GM21528 (cell line): ENCODE data around the gene SDC1.
"Not testable (repeated sequence)": the region's sequence is repeated elsewhere in the genome, so short reads cannot be mapped to it uniquely, and the experiment has no call there.

Experiments used
- ATAC-seq: cut with Tn5 transposase; IDR thresholded peaks from one replicate; pipeline ENCODE4 v1.9.1; 2021; ENCODE audit warnings: mild to moderate bottlenecking, moderate library complexity; ENCODE audit not compliant: unreplicated experiment, low FRiP score

Gene SDC1, protein sequence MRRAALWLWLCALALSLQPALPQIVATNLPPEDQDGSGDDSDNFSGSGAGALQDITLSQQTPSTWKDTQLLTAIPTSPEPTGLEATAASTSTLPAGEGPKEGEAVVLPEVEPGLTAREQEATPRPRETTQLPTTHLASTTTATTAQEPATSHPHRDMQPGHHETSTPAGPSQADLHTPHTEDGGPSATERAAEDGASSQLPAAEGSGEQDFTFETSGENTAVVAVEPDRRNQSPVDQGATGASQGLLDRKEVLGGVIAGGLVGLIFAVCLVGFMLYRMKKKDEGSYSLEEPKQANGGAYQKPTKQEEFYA

DNA sequence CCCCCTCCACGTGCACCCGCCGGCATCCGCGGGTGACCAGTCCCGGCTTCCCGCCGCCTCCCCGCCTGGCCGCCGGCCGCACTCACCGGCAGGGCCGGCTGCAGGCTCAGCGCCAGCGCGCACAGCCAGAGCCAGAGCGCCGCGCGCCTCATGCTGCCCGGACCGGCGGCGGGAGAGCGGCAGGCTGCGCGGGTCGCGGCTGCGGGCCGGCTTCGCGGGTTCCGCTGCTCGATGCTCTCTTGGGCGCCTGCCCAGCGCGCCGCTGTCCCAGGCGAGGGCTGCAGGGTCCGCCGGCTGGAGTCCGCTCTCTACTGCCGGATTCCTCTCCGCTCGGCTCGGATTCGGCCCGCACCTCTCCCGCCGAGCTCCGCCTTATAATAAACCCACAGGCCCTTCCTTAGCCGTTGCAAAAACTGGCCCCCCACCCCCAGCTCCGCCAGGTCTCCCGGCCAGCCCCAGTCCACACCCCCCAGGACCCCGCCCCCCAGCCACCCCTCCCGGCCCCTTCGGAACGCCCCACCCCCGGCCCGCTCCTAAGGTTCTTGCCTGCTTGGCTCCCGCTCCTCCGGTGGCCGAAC, at the start of gene SDC1:
TSS of gene SDC1 (minus strand) at position 415 of the 578 bp plus-strand sequence. CDS start at position 152, 263 bp downstream.
- ATAC-seq, result peak; percentile 32

DNA sequence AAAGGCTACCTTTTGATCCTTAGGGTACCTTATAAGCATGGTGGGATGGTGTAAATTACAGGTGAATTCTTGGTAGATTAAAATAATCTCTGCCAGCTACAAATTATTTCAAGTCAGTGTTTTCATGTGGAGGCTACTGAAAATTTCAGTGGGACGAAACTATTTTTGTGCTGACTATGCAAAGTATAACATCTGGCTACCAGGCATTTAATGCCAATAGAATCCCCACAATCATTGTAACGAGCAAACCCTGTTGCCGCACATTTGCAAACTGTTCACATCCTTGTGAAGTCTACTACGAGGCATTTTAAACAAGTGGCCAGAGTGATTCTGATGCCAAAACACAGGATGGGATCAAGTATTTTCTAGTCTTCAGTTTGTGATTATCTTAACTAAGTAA, 48.1 kb upstream of the SDC1 start:
- ATAC-seq, result no peak

DNA sequence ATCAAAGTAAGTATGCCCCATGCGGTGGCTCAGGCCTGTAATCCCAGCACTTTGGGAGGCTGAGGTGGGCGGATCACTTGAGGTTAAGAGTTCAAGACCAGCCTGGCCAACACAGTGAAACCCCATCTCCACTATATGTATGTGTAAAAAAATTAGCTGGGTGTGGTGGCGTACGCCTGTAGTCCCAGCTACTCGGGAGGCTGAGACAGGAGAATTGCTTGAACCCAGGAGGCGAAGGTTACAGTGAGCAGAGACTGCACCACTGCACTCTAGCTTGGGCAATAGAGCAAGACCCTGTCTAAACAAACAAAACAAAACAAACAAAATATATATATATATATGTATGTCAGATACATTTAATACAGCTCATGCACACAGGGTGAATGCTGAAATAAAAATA, 43.4 kb upstream of the SDC1 start:
- not testable (repeated sequence) for ATAC-seq

DNA sequence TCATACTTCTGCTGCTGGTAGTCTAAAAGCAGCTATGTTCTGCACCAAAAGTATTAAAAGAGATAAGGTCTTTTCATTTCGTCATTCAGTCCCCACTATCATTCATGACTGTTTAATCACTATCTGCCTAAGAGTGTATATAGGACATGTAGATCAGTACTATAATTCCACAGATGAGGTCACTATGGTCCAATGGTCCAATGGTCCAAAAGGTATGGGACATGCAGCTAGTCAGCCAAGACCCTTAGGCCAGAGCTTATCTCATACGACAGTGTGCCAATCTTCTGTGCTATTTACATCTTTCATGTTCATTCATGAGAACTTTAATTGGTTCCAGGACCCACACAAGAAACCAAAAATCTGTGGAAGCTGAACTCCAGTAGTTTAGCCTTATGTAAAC, 42.6 kb upstream of the SDC1 start:
- ATAC-seq, result no peak

DNA sequence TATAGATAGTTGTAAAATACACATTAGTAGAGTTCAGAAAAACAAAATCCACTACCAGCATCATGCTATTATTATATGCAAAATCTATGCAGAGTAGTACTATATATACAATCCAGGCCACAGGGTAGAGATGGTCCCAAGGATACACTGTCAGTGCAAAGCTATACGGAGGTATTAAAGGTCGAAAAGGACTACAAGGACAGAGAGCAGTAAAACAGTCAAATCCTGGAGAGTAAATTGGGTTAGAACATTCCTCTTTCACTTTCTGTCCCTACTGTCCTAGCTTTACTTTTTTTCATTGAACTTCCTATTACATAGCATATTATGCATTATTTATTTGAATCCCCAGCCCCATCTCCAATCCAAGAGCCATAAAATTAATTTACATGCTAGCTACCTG, 39.7 kb upstream of the SDC1 start:
- no peak for ATAC-seq

DNA sequence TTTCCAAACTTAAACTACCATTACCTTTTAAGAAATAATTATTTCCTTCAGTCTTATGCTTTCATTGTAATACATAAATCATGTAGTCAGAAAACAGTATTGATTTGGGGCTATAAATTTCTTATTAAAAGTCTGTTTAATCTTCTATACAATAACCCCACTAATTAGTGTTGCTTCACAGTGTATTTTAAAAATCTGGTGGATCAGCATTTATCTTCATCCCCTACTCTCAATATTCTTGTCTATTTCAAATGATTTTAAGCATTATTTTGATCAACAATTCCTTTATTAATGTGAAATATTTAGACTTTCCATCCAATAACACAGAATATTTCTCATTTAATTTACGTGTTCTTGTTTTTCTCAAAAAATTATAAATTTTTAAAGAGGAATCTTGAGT, 32.5 kb upstream of the SDC1 start:
- no peak for ATAC-seq

DNA sequence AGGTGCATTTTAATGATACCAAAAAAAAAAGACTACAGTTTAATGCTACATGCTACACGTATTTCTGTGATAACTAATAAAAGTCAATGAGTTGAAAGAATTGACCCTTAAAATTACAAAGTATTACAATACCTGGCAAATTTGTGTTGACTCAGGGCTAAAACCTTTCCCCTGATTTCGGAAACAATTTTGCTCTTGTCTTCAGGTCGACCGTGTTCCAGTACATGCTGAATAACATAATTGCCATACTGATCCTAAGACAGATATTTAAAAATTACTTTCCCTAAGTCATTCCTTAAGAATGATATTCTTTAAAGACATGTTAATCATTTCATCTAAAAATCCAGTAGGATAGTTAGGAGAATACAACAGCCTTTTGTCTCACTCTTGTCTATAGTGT, 29.8 kb upstream of the SDC1 start:
- no peak for ATAC-seq

DNA sequence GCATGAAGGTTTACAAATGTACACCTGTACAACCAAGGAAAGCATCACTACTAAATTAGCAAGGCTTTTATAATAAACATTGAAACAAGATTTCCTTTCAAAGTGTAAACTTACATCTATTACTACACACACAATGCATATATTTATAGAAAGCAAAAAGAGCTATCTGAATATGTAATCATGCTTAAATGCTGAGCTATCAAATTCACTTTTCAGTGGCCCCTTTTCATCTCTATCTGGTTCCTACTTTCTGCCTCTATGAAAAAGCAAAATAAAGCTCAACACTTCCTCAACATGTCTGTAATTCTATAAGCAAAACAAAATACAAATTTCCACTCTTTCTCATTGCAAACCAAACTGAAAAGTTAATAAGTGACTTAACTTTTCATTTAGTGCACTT, 25.5 kb upstream of the SDC1 start:
- no peak for ATAC-seq

DNA sequence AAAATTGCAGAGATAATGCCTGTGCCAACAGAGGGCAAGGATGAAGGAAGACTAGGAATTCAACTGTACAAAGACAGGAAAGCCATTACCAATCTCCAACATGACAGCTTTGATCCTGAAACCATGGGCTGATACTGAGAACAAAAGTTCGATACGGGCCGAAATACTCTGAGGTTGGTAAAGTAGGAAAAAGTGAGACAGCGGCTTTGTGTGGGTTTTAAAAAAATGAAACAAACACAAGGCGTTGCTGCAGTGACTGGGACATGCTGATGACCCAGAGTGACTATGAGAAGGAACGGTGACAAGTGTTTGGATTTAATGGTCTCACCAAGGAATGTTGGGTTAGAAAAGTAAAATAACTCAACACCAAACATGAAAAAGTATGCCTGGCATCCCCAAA, 24.2 kb upstream of the SDC1 start:
- no peak for ATAC-seq

DNA sequence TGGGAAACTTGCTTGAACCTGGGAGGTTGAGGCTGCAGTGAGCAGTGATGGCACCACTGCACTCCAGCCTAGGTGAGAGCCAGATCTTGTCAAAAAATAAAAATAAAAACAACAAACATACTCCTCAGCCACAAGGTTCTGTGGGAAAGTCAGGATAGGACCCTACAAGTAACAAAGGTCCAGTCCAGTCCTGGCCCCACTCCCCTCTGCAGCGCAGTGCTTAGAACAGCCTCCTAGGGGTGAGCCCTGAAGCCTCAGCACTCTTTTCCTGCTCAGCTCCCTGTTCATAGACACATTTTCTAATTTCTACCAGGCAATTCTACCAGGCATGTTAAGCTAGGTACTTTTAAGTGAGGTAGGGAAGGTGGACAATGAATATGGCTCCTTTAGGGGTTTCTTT, 22.2 kb upstream of the SDC1 start:
- no peak for ATAC-seq

DNA sequence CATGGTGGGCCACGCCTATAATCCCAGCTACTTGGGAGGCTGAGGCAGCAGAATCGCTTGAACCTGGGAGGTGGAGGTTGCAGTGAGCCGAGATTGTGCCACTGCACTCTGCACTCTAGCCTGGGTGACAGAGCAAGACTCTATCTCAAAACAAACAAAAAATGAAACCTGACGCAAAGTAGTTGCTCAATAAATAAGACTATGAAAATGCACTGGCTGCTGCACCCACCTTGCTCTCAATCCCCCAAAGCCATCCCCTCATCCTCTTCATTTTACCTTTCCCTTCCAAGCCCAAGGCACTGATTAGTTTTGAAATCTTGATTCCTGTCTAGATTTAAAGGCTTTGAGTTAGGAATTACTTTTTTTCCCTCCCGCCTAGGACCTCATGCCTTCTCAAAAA, 18.7 kb upstream of the SDC1 start:
- ATAC-seq, result not testable (repeated sequence)

DNA sequence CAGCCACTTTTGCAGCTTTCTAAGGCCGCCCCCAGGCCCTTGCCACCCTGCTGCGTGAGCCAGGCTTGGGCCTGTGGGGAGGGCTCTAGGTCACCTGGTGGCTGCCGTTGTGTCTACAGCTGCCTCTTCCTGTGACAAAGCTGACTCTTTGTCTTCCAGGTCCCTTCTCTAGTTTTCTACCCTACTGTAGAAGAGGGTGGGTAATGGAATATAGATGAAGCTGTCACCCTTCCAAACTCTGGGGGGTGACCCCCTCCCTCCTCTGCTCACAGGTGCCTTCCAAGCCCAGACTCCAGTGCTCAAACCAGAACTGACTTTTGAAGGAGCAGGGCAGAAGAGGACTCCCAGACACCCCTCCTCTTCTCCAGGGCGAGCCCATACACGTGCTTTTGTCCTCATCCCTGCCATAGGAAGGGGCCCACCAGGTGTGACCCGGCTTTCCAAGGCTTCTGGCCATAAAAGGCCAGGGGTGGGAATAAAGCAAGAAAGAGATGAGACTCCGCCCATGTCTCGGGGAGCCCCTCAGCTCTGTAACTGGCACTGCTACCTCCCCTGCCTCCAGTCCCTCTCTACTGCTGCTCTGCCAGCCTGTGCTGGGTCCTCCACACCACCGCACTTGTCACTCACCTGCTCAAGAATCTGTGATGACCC, 17.9 kb upstream of the SDC1 start:
- ATAC-seq, result no peak

DNA sequence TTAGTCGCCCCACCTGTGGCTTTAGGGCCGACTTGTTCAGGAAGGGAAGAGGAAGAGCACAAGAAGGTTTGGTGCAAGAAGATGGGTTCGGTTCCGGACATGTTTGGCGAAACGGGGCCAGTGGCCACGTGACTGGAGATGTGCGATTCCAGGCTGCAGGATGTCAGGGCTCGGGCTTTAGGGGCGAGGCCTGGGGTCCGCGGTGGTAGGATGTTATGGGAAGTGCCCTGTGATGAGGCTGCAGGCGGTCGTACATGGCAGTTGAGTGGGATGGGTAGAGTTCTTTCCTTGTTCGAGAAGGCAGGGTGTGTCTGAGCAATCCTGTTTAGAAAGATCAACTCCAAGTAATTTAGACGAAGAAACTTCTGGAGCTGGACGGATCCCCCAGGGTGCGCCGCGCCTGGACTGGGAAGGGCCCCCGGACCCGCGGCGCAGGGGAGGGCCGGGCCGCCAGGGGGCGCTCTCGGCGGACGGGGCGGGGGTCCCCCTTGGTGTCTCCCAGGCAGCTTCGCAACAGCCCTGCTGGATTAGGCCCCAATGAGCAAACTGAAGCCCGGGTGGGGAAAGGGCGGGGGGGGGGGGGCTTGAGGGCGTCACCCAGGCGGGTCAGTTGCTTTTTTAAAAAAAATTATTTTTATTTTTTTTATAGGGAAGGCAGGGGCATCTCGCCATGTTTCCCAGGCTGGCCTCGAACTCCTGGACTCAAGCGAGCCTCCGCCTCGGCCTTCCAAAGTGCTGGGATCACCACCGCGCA, 17.2 kb upstream of the SDC1 start:
- ATAC-seq, result no peak

DNA sequence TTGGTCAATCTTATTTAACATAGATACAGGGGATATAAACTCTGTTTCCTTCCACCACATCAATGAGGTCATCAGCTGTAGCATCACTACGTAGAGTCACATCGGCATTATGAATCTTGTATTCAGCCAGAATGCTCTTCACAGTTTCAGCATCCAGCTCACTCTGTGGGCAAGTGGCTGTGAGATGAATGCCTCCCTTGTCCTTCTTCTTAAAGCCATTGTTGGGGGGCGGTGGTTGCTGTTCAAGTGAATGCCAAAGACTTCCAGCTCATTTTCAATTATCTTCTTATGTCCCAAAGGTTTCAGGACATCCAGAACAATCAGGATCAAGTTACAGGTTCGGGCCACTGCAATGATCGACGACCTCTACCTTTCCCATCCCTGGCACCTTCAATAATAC, 15.4 kb upstream of the SDC1 start:
- ATAC-seq, result not testable (repeated sequence)

DNA sequence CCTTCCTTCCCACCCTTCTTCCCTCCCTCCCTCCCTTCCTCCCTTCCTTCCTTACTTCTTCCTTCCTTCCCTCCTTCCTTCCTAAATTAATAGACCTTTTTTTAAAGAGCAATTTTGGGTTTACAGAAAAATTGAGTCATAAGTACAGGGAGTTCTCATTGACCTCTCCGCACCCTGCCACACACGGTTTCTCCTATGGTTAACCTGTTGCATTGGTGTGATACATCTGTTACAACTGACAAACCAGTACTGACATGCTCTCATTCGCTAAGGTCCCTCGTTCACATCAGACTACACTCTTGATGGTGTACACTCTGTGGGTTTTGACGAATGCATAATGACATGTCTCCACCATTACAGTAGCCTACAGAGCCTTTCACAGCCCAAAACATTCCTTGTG, 11.6 kb upstream of the SDC1 start:
- no peak for ATAC-seq

DNA sequence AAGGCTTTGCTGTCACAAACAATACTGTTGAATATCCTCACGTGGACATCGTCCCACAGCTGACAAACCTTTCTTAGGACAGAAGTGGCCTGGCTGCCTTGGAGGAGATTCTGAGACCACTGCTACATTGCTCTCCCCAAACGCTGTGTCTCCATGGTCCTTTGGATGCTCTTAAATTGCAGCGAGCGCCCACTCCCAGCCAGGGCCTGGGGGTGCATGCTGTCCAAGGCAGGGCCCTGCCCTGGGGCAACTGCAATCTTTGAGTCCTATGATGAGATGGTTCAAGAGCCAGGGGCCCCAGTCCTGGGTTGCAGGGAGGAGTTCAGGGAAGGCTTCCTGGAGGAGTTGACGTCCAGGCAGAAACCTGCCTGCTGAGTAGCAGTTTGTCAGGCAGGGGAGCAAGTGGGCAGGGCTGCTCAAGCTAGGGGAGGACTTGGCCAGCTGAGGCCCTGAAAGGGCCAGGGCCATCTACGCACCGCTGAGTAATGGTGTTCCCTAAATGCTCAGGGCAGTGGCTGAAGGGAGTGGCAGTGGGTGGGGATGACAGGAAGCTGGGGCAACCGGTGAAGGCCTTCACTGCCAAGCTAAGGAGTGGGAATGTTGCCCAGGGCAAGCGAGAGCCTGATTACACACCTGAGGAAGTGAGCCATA, 10.8 kb upstream of the SDC1 start:
- ATAC-seq, result no peak

DNA sequence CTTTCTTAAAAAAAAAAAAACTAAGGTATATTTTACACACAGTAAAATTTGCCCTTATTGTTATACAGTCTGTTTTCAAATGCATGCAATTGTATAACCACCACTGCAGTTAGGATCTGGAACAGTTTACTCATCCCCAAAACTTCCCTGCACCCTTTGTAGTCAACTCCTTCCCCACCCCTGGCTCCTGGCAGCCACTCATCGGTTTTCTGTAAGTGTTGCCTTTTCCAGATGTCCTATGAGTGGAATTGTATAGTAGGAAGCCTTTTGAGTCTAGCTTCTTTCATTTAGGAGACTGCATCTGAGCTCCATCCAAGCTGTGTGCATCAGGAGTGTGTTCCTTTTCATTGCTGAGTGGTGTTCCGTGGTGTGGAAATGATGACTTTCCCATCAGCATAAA, 9.7 kb upstream of the SDC1 start:
- not testable (repeated sequence) for ATAC-seq

DNA sequence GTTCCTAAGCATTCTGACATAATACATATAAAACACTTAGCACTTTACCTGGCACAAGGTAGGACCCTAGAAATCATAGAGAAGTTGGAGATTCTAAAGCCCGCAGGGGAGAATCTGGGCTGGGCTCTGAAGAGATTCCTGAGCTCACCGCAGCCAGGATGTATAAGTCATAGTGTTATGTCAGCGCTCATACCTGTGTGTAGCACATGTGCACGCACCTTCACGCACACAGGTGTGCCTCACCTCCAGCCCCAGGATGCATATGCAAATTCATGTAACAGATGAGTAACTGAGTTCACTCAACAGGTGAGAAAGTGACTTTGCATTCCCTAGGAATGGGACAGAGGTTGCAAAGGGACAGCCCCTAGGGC, 7.9 kb upstream of the SDC1 start:
- ATAC-seq, result no peak

DNA sequence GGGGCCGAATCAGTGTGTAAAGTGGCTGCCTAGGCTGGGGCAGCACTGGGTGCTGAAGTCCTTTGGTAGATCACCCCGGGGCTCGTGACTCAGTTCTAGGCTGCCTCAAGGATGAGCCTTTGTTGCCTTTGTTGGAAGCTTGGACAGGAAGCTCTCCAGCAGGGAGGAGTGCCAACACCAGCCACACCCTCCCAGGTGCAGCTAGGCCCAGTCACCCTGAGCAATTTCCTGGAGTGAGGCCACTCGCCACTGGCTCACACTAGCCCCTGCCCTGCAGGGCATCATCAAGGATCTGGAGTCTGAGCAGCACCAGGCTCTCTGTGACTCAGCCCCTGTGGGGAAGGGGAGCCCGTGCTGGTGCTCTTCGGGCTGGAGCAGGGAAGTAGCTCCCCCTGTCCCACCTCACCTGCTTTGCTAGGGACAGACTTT, 6.7 kb upstream of the SDC1 start:
- ATAC-seq, result no peak

DNA sequence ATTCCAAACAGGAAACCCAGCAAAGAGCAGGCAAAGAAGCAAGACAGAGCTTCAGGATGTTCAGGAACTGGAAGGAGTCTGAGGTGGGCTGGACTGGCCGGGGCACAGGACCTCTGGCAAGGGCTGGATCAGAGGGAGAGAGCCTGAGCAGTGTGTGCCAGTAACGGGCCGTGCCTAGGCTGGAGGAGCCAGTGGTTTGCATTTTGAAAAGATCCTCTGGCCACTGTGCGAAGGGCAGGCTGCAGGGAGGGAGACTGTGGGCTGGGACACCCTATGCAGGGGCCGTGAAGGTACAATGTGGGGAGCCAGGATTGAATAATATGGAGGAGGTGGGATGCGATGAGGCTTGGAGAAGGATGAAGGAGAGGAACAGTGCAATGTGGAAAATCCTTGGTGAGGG, 6.2 kb upstream of the SDC1 start:
- no peak for ATAC-seq

DNA sequence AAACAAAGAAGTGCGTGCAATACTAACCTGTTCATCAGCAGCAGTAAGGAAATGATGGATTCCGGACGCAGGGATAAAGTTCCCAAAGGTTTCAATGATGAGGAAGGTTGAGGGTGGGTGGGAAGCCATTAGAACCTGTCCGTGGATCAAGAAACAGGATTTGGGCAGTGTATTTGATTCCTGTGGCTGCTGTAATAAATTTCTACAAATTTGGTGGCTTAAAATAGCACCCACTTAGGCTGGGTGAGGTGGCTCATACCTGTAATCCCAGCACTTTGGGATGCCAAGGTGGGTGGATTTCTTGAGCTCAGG, 5.1 kb upstream of the SDC1 start:
- ATAC-seq, result no peak
